Keratinocyte (primary cell): ENCODE results near the gene PMCH. TPM values are rescaled to one million over a fixed set of nuclear protein-coding genes. Genes with fewer than 3 reads are reported as not detected.

ENCODE experiments used
- DNase-seq: peaks from one replicate; pipeline ENCODE4 v3.0.0-alpha.2; 2011; ENCODE audit warnings: low read depth, missing footprints, low spot score
- FAIRE-seq: peaks from 2 replicates; lab custom pipeline; 2011; peaks lifted over from hg19 to GRCh38; lab: Jason Lieb, UNC
- H2AFZ ChIP-seq: 2 replicates; pipeline ENCODE4 v1.6.0; 2012; ENCODE audit warnings: low read length, control low read depth, inconsistent platforms; ENCODE audit not compliant: control insufficient read depth
- H3K27ac ChIP-seq: 2 replicates; pipeline ENCODE4 v1.5.1; 2011; ENCODE audit warnings: low read length; ENCODE audit not compliant: control insufficient read depth, insufficient read depth
- H3K27me3 ChIP-seq: 3 replicates; pipeline ENCODE4 v1.6.0; 2011; ENCODE audit warnings: low read length; ENCODE audit not compliant: control insufficient read depth, insufficient read depth; ENCODE audit errors: extremely low read depth
- H3K36me3 ChIP-seq, 2 experiments: 2 replicates in 1 of 2; 3 replicates in 1 of 2; pipeline ENCODE4 v1.5.1; 2011; ENCODE audit warnings: low read length in 2 of 2, mild to moderate bottlenecking in 1 of 2; ENCODE audit not compliant: control insufficient read depth in 2 of 2, insufficient read depth in 2 of 2; ENCODE audit errors: extremely low read depth in 1 of 2
- H3K4me1 ChIP-seq: 3 replicates; pipeline ENCODE4 v1.5.1; 2011; ENCODE audit warnings: low read length; ENCODE audit not compliant: control insufficient read depth, insufficient read depth; ENCODE audit errors: extremely low read depth
- H3K4me2 ChIP-seq: 3 replicates; pipeline ENCODE4 v1.6.0; 2011; ENCODE audit warnings: low read depth, low read length; ENCODE audit not compliant: control insufficient read depth, insufficient read depth; ENCODE audit errors: extremely low read depth
- H3K4me3 ChIP-seq, 3 experiments: fragments of 200-600 bp in 1 of 3; sonication (generic) in 1 of 3; 2 replicates in 2 of 3; 3 replicates in 1 of 3; pipeline ENCODE4 v1.5.1; 2011 to 2016; ENCODE audit warnings: low read length in 3 of 3, mild to moderate bottlenecking in 3 of 3, control low read depth in 2 of 3, inconsistent platforms in 1 of 3, low read depth in 1 of 3, mixed read lengths in 1 of 3, mixed run types in 1 of 3, moderate library complexity in 1 of 3; ENCODE audit not compliant: control insufficient read depth in 2 of 3, insufficient read depth in 2 of 3; ENCODE audit errors: extremely low read depth in 1 of 3
- H3K79me2 ChIP-seq: 2 replicates; pipeline ENCODE4 v1.6.0; 2012; ENCODE audit warnings: low read length; ENCODE audit not compliant: control insufficient read depth, insufficient read depth
- H3K9ac ChIP-seq: 3 replicates; pipeline ENCODE4 v1.6.0; 2011; ENCODE audit warnings: low read length; ENCODE audit not compliant: control insufficient read depth, insufficient read depth; ENCODE audit errors: extremely low read depth
- H3K9me1 ChIP-seq: 3 replicates; pipeline ENCODE4 v1.6.0; 2011; ENCODE audit warnings: low read length; ENCODE audit not compliant: control insufficient read depth, insufficient read depth; ENCODE audit errors: extremely low read depth
- H3K9me3 ChIP-seq: 2 replicates; pipeline ENCODE4 v1.5.1; 2012; ENCODE audit warnings: low read depth, low read length; ENCODE audit not compliant: control insufficient read depth
- H4K20me1 ChIP-seq: 3 replicates; pipeline ENCODE4 v1.6.0; 2011; ENCODE audit warnings: low read length; ENCODE audit not compliant: control insufficient read depth, insufficient read depth; ENCODE audit errors: extremely low read depth
- CTCF ChIP-seq, 3 experiments: IDR thresholded peaks in 1 of 3; conservative IDR thresholded peaks in 1 of 3; optimal IDR thresholded peaks in 1 of 3; 2 replicates in 2 of 3; 3 replicates in 1 of 3; pipeline versions ENCODE3 to v1.5.1; 2011; ENCODE audit warnings: low read length in 3 of 3, mild to moderate bottlenecking in 3 of 3, moderate library complexity in 2 of 3, control low read depth in 1 of 3, inconsistent platforms in 1 of 3; ENCODE audit not compliant: insufficient read depth in 2 of 3; ENCODE audit errors: extremely low read depth in 1 of 3
- EZH2 ChIP-seq: IDR thresholded peaks from one replicate; pipeline ENCODE4 v1.6.1; 2012; ENCODE audit warnings: inconsistent platforms, mild to moderate bottlenecking, low read length, moderate library complexity
- dilution Hi-C: fragments of 300-500 bp; cut with MboI; formaldehyde crosslinking; loops from one replicate; pipeline ENCODE4 v1.7.0; 2020; ENCODE audit warnings: low sequenced_read_pairs; ENCODE audit not compliant: extremely low pct_ligation_motif_present
- polyA plus RNA-seq, 5 experiments: library from polyadenylated mRNA; depleted of rRNA in 3 of 5; stranded (reverse) in 3 of 5; stranded (forward) in 1 of 5; unstranded in 1 of 5; fragments of >200 nt; gene quantifications; 1 replicate in 1 of 5; 2 replicates in 3 of 5; 3 replicates in 1 of 5; pipeline versions ENCODE4 v1.2.1 to v1.2.3, GENCODE V29; 2011 to 2012; ENCODE audit warnings: missing spikeins in 2 of 5, low read depth in 1 of 5, low replicate concordance in 1 of 5

The PMCH gene
- polyA plus RNA-seq, 1 donor (not counting 4 experiments of a cell fraction or from before 2014, with no cell fraction given) = not detected

GRCh38 chr12:102174117-102174516 is 23.5 kb downstream of the PMCH start:
- H3K36me3 ChIP-seq = no peaks in the 10 kb centered on the region
- DNase-seq = no peak
- H3K4me1 ChIP-seq = no peaks in the 10 kb centered on the region
- H3K27me3 ChIP-seq = no peaks in the 10 kb centered on the region
- H3K4me3 ChIP-seq = no peak overlapping the region
- no peak overlapping the region for H3K4me2 ChIP-seq
- H2AFZ ChIP-seq = no peak overlapping the region
- H3K9ac ChIP-seq = no peak overlapping the region
- no peak overlapping the region for H3K27ac ChIP-seq
- FAIRE-seq = no peak
- no peaks in the 10 kb centered on the region for H3K79me2 ChIP-seq
- no peaks in the 10 kb centered on the region for H4K20me1 ChIP-seq
- H3K9me3 ChIP-seq = no peaks in the 10 kb centered on the region
- dilution Hi-C loops = no loop called here
- no peaks in the 10 kb centered on the region for H3K9me1 ChIP-seq
- no peak for TF ChIP-seq EZH2
- TF ChIP-seq CTCF (optimal IDR thresholded peaks at IDR 0.05 in 1 of 3, IDR thresholded peaks at IDR 0.05 in 1 of 3, conservative IDR thresholded peaks at IDR 0.05 in 1 of 3; ENCODE audit: extremely low read depth in 1 of 3, insufficient read depth in 2 of 3, low read length in 3 of 3) = no peak

GRCh38 chr12:102172436-102172835 is 25.2 kb downstream of the PMCH start:
- H3K4me1 ChIP-seq = no peaks in the 10 kb centered on the region
- no peaks in the 10 kb centered on the region for H3K79me2 ChIP-seq
- H4K20me1 ChIP-seq = no peaks in the 10 kb centered on the region
- no peak overlapping the region for H3K4me2 ChIP-seq
- H3K9me1 ChIP-seq = no peaks in the 10 kb centered on the region
- H3K4me3 ChIP-seq = no peak overlapping the region
- no peaks in the 10 kb centered on the region for H3K9me3 ChIP-seq
- no peaks in the 10 kb centered on the region for H3K27me3 ChIP-seq
- no peak for DNase-seq
- H3K27ac ChIP-seq = no peak overlapping the region
- TF ChIP-seq CTCF (optimal IDR thresholded peaks at IDR 0.05 in 1 of 3, IDR thresholded peaks at IDR 0.05 in 1 of 3, conservative IDR thresholded peaks at IDR 0.05 in 1 of 3; ENCODE audit: extremely low read depth in 1 of 3, insufficient read depth in 2 of 3, low read length in 3 of 3) = no peak
- no peak for TF ChIP-seq EZH2
- no peaks in the 10 kb centered on the region for H3K36me3 ChIP-seq
- no peak overlapping the region for H2AFZ ChIP-seq
- FAIRE-seq = no peak
- dilution Hi-C loops = no loop called here
- H3K9ac ChIP-seq = no peak overlapping the region
